Chondrocyte (in vitro differentiated cells): ENCODE measurements around the gene EPN1. TPM values are rescaled to one million over a fixed set of nuclear protein-coding genes. Genes with fewer than 3 reads are reported as not detected.

Source experiments
- DNase-seq: peaks from one replicate; pipeline ENCODE4 v3.0.0; 2021; ENCODE audit warnings: mixed read lengths, low spot score
- H3K27ac Mint-ChIP-seq: one replicate; pipeline ENCODE4 v1.8.0; 2021; ENCODE audit warnings: mild to moderate bottlenecking, moderate library complexity, mixed read lengths; ENCODE audit not compliant: unreplicated experiment
- H3K27me3 Mint-ChIP-seq: 2 replicates; pipeline ENCODE4 v1.8.0; 2021; ENCODE audit warnings: low read depth, mixed read lengths
- H3K36me3 Mint-ChIP-seq: 2 replicates; pipeline ENCODE4 v1.8.0; 2021; ENCODE audit warnings: low read depth, mixed read lengths
- H3K4me1 Mint-ChIP-seq: 2 replicates; pipeline ENCODE4 v1.8.0; 2021; ENCODE audit warnings: low read depth, mild to moderate bottlenecking, mixed read lengths
- H3K4me3 Mint-ChIP-seq: one replicate; pipeline ENCODE4 v1.8.0; 2021; ENCODE audit warnings: mild to moderate bottlenecking, moderate library complexity, mixed read lengths; ENCODE audit not compliant: unreplicated experiment
- H3K9me3 Mint-ChIP-seq: 2 replicates; pipeline ENCODE4 v1.8.0; 2021; ENCODE audit warnings: low read depth, mixed read lengths
- CTCF ChIP-seq: fragments of 200-600 bp; sonication (generic); IDR thresholded peaks from 2 replicates; pipeline ENCODE4 v1.5.0; 2021; ENCODE audit warnings: antibody characterized with exemption, mild to moderate bottlenecking, moderate library complexity
- total RNA-seq: library from RNA; stranded (reverse); gene quantifications from 3 replicates; pipeline ENCODE4 v1.2.1, GENCODE V29; 2021

EPN1 gene
- total RNA-seq, 1 donor from 2014 or later = 124 TPM

- no peaks in the 10 kb centered on the region for H3K27me3 Mint-ChIP-seq
- no peaks in the 10 kb centered on the region for H3K9me3 Mint-ChIP-seq
- no peak for DNase-seq
- no peak for TF ChIP-seq CTCF
- H3K27ac Mint-ChIP-seq = peak overlapping the region; percentile 70
- peaks cover 13% of the 10 kb centered on the region for H3K36me3 Mint-ChIP-seq
- peaks cover 42% of the 10 kb centered on the region for H3K4me1 Mint-ChIP-seq
- peak overlapping the region; percentile 25 for H3K4me3 Mint-ChIP-seq
Observed at GRCh38 chr19:55673889-55674288, 1.1 kb upstream of the EPN1 start.

GRCh38 chr19:55674459-55674840 lies 576 bp upstream of the EPN1 start:
- Mint-ChIP-seq H3K27ac (peak overlapping the region; percentile 92), H3K4me3 (peak overlapping the region; percentile 65), H3K36me3 (peaks cover 15% of the 10 kb centered on the region), H3K4me1 (peaks cover 42% of the 10 kb centered on the region), H3K27me3 (no peaks in the 10 kb centered on the region), H3K9me3 (no peaks in the 10 kb centered on the region)
- DNase-seq = no peak
- no peak for TF ChIP-seq CTCF

- H3K27me3 Mint-ChIP-seq = no peaks in the 10 kb centered on the region
- peaks cover 45% of the 10 kb centered on the region for H3K4me1 Mint-ChIP-seq
- peak overlapping the region; percentile 98 for H3K27ac Mint-ChIP-seq
- H3K36me3 Mint-ChIP-seq = peaks cover 16% of the 10 kb centered on the region
- TF ChIP-seq CTCF = no peak
- DNase-seq = no peak
- H3K9me3 Mint-ChIP-seq = no peaks in the 10 kb centered on the region
- H3K4me3 Mint-ChIP-seq = peak overlapping the region; percentile 98
Observed at GRCh38 chr19:55675661-55676354, 782 bp downstream of the EPN1 start.

- no peaks in the 10 kb centered on the region for H3K9me3 Mint-ChIP-seq
- no peaks in the 10 kb centered on the region for H3K27me3 Mint-ChIP-seq
- peak overlapping the region; percentile 98 for H3K4me3 Mint-ChIP-seq
- peaks cover 44% of the 10 kb centered on the region for H3K4me1 Mint-ChIP-seq
- H3K36me3 Mint-ChIP-seq = peaks cover 14% of the 10 kb centered on the region
- no peak for DNase-seq
- TF ChIP-seq CTCF = no peak
- peak overlapping the region; percentile 65 for H3K27ac Mint-ChIP-seq
Observed at GRCh38 chr19:55676383-55676782, 1.4 kb downstream of the EPN1 start.

- H3K4me3 Mint-ChIP-seq = peak overlapping the region; percentile 98
- H3K36me3 Mint-ChIP-seq = peaks cover 14% of the 10 kb centered on the region
- TF ChIP-seq CTCF = no peak
- peak overlapping the region; percentile 65 for H3K27ac Mint-ChIP-seq
- H3K9me3 Mint-ChIP-seq = no peaks in the 10 kb centered on the region
- H3K27me3 Mint-ChIP-seq = no peaks in the 10 kb centered on the region
- no peak for DNase-seq
- peaks cover 41% of the 10 kb centered on the region for H3K4me1 Mint-ChIP-seq
Observed at GRCh38 chr19:55676889-55677505, 2.0 kb downstream of the EPN1 start.
